Transverse colon (tissue), 4 donors: Measurements from ENCODE around the gene NKAIN2. TPM values are rescaled to one million over a fixed set of nuclear protein-coding genes. Genes with fewer than 3 reads are reported as not detected.

ENCODE experiments used
- DNase-seq: peaks from one replicate; pipeline ENCODE4 v3.0.0-alpha.2; 2019
- H3K27ac ChIP-seq, 4 donors: fragments of 200-600 bp; sonication (generic); 2 replicates each; pipeline ENCODE4 v1.5.1; 2016 to 2018; ENCODE audit warnings: inconsistent platforms in 4 of 4
- H3K27me3 ChIP-seq: fragments of 200-600 bp; sonication (generic); 2 replicates; pipeline ENCODE4 v1.5.1; 2017; ENCODE audit warnings: inconsistent platforms
- H3K36me3 ChIP-seq, 4 donors: fragments of 200-600 bp; sonication (generic); 2 replicates each; pipeline ENCODE4 v1.5.1; 2017 to 2019; ENCODE audit warnings: inconsistent platforms in 4 of 4
- H3K4me1 ChIP-seq, 4 donors: fragments of 200-600 bp; sonication (generic); 2 replicates each; pipeline ENCODE4 v1.5.1; 2017 to 2020; ENCODE audit warnings: inconsistent platforms in 4 of 4
- H3K4me3 ChIP-seq, 4 donors: fragments of 200-600 bp; sonication (generic); 1 replicate in 1 of 4; 2 replicates in 3 of 4; pipeline versions ENCODE4 v1.5.1 to v1.6.1; 2017 to 2019; ENCODE audit warnings: inconsistent platforms in 4 of 4
- H3K9me3 ChIP-seq, 2 donors: fragments of 200-600 bp; sonication (generic); 2 replicates each; pipeline ENCODE4 v1.5.1; 2017 to 2019; ENCODE audit warnings: inconsistent platforms in 2 of 2
- CTCF ChIP-seq, 5 experiments: fragments of 200-600 bp in 3 of 5; fragments of 450-650 bp in 2 of 5; sonication (generic) in 3 of 5; IDR thresholded peaks; 1 replicate in 2 of 5; 2 replicates in 3 of 5; pipeline ENCODE4 v1.5.1; 2016 to 2017; ENCODE audit warnings: antibody characterized with exemption in 5 of 5, inconsistent platforms in 3 of 5, mild to moderate bottlenecking in 2 of 5, moderate library complexity in 1 of 5
- EP300 ChIP-seq: sonication (generic); formaldehyde crosslinking; IDR thresholded peaks from one replicate; pipeline ENCODE4 v1.6.1; 2017; ENCODE audit warnings: antibody characterized with exemption, low read depth
- POLR2A ChIP-seq: fragments of 450-650 bp; IDR thresholded peaks from one replicate; pipeline ENCODE4 v1.6.1; 2016; ENCODE audit warnings: antibody characterized with exemption, mild to moderate bottlenecking, moderate library complexity
- POLR2AphosphoS5 ChIP-seq, 3 donors: sonication (generic); formaldehyde crosslinking; IDR thresholded peaks; one replicate each; pipeline ENCODE4 v1.6.1; 2016; ENCODE audit warnings: antibody characterized with exemption in 3 of 3
- WGBS, 2 donors: methylation state at CpG; one replicate each; pipeline ENCODE4 v1.1.5; 2018; ENCODE audit warnings: low coverage in 1 of 2; 5-methylcytosine and 5-hydroxymethylcytosine counted together
- in situ Hi-C, 4 donors: fragments of 200-750 bp; cut with MboI; loops; one replicate each; pipeline versions ENCODE4 v1.15.0 to v1.15.1; 2017; ENCODE audit warnings: low sequenced_read_pairs in 3 of 4, low pct_ligation_motif_present in 1 of 4, low pct_unique_long_range_greater_than_20kb in 1 of 4
- intact Hi-C: fragments of 100-400 bp; cut with DNase I; formaldehyde crosslinking; loops from one replicate; pipeline ENCODE4 v1.15.1; 2023; ENCODE audit warnings: low total_unique reads
- total RNA-seq, 4 donors: library from RNA; depleted of rRNA; stranded (reverse); fragments of >200 nt; gene quantifications; one replicate each; pipeline ENCODE4 v1.1.0, GENCODE V29; 2016

NKAIN2 gene
- total RNA-seq, 4 donors from 2014 or later = 0.32 TPM; not detected in 3

DNA sequence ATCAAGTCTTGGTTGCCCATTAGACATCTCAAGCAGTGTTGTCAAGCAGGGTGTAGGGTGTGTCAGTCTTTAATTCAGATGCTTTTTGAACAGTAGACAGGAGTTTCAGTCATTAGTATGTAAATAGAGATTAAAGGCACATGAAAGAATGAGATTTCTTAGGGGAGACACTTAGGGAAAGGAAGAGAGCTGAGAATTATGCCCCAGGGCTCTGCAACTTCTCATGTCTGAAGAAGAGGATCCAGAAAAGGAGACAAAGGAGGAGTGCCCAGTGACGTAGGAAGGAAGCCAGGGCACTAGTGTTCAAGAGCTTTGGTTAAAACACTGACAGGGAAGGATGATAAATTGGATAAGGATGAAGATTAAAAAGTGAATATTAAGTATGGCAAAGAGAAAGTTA, 569.7 kb downstream of the NKAIN2 start:
- in situ Hi-C loops (no loop called here), intact Hi-C loops (no loop called here)
- TF ChIP-seq POLR2A = no peak
- TF ChIP-seq POLR2AphosphoS5 (IDR thresholded peaks at IDR 0.05) = no peak
- TF ChIP-seq CTCF (IDR thresholded peaks at IDR 0.05) = no peak
- TF ChIP-seq EP300 = no peak
- no peak overlapping the region for H3K27ac ChIP-seq
- DNase-seq = no peak
- WGBS, 2 donors = 40 to 63% methylated on average over 1 of the region's 1 CpG
- H3K36me3 ChIP-seq = no peaks in the 10 kb centered on the region
- no peaks in the 10 kb centered on the region for H3K9me3 ChIP-seq
- no peaks in the 10 kb centered on the region for H3K4me1 ChIP-seq
- no peaks in the 10 kb centered on the region for H3K27me3 ChIP-seq
- no peak overlapping the region for H3K4me3 ChIP-seq

DNA sequence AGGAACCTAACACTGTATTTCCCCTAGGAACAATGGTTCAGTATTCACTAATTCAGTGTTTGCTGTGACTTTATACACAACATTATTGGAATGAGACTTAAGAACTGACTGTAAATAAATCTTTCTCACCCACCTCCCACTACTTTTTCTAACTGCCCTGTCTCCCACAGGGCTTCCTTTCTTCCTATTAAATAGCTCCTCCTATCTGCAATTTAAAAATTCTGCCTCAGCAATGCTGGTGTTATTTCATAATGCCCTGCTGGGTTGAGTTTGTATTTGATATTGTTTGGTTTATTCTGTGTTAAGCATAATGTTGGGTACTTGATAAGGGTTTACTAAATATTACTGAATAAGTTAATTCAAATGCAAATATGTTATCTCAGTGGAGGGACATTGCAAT, 585.5 kb downstream of the NKAIN2 start:
- in situ Hi-C loops = no loop called here
- H3K27me3 ChIP-seq = no peaks in the 10 kb centered on the region

DNA sequence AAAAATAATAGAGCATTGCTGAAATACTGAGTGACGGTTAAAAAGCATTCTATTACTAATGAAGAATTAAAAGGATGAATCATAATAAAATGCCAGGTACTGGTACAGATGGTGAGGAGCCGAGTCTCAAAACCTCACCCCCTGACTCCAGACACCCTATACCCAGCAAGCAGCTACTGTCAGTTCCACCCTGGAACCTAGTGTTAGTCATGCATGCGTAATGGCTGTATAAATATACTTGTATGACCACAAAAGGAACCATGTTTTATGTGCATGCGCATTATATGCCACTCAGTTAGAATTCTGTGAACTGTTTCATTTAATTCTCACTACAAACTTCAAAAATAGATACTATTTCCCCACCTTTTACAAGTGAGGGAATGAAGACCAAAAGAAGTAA, 589.9 kb downstream of the NKAIN2 start:
- WGBS, 2 donors = 73 to 84% methylated on average over 4 of the region's 4 CpGs

More for the DNA sequence above, 585.5 kb downstream of the NKAIN2 start:
- no peaks in the 10 kb centered on the region for H3K9me3 ChIP-seq
- intact Hi-C loops = no loop called here
- TF ChIP-seq CTCF (IDR thresholded peaks at IDR 0.05) (no peak), EP300 (no peak), POLR2AphosphoS5 (IDR thresholded peaks at IDR 0.05) (no peak)
- no peak overlapping the region for H3K27ac ChIP-seq
- H3K4me1 ChIP-seq = no peaks in the 10 kb centered on the region
- H3K4me3 ChIP-seq = no peak overlapping the region
- DNase-seq = no peak
- no peaks in the 10 kb centered on the region for H3K36me3 ChIP-seq

GRCh38 chr6:124396361-124396760, 592.7 kb downstream of the NKAIN2 start:
- Histone ChIP-seq H3K9me3 (no peaks in the 10 kb centered on the region), H3K36me3 (no peaks in the 10 kb centered on the region), H3K27me3 (no peaks in the 10 kb centered on the region), H3K27ac (no peak overlapping the region), H3K4me3 (no peak overlapping the region), H3K4me1 (no peaks in the 10 kb centered on the region)
- intact Hi-C loops = no loop called here
- WGBS, 2 donors = 78 to 84% methylated on average over 2 of the region's 2 CpGs
- DNase-seq = no peak
- TF ChIP-seq POLR2AphosphoS5 (IDR thresholded peaks at IDR 0.05) (no peak), EP300 (no peak), CTCF (IDR thresholded peaks at IDR 0.05) (no peak), POLR2A (no peak)
- in situ Hi-C loops = no loop called here

More for the DNA sequence above, 589.9 kb downstream of the NKAIN2 start:
- no peaks in the 10 kb centered on the region for H3K9me3 ChIP-seq
- TF ChIP-seq POLR2A (no peak), POLR2AphosphoS5 (IDR thresholded peaks at IDR 0.05) (no peak), EP300 (no peak), CTCF (IDR thresholded peaks at IDR 0.05) (no peak)
- no peak for DNase-seq
- no peaks in the 10 kb centered on the region for H3K36me3 ChIP-seq
- no peaks in the 10 kb centered on the region for H3K27me3 ChIP-seq
- no peaks in the 10 kb centered on the region for H3K4me1 ChIP-seq
- intact Hi-C loops (no loop called here), in situ Hi-C loops (no loop called here)
- H3K27ac ChIP-seq = no peak overlapping the region
- no peak overlapping the region for H3K4me3 ChIP-seq
